ENCODE data around the gene PARN. TPM values are rescaled to one million over a fixed set of nuclear protein-coding genes. Genes with fewer than 3 reads are reported as not detected.
"Not testable (repeated sequence)": the region's sequence is repeated elsewhere in the genome, so short reads cannot be mapped to it uniquely, and the experiment has no call there.

Gene PARN
- polyA plus RNA-seq, 1 experiment, result 18.5 TPM

DNA sequence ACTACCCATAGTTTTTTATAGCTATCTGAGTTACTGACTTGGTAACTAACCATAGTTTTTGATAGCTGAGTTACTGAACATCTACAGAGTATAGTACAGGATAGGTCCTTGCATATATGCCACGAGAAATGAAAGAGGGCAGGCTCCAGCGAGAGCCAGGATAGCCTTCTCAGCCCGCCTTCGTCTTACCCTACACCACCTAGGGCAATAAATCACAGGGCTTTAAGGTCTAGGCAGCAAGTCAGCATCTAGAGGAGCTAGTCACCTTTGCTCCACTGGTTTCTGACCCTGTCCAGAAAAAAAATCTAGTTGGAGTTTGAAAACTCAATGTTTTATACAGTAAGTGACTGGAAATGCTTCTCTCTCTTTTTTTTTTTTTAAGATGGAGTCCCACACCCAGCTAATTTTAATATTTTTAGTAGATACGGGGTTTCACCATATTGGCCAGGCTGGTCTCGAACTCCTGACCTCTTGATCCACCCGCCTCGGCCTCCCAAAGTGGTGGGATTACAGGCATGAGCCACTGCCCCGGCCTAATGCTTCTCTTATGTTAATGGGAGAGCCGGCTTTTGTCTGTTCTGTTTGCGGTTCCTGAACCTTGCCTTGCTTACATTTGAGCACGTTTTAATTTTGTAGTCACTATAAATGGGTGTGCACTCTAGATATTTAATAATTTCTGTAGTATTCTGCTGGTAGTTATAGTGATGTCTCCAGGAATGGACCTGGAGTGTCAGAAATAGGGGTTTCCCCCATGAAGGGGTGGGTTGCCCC is 5.5 kb upstream of the PARN start:
- CTCF ChIA-PET, result no interaction called here
- Histone ChIP-seq H3K36me3 (ENCODE audit: control insufficient read depth, insufficient read depth, low read length) (peaks cover 4% of the 10 kb centered on the region), H3K27me3 (ENCODE audit: control insufficient read depth, insufficient read depth, low read length) (no peaks in the 10 kb centered on the region), H3K4me3 (ENCODE audit: low read depth, low read length) (no peak overlapping the region)
- DNase-seq (ENCODE audit: low read depth), result no peak
- POLR2A ChIA-PET, result no interaction called here
- TF ChIP-seq, protein P1, sequence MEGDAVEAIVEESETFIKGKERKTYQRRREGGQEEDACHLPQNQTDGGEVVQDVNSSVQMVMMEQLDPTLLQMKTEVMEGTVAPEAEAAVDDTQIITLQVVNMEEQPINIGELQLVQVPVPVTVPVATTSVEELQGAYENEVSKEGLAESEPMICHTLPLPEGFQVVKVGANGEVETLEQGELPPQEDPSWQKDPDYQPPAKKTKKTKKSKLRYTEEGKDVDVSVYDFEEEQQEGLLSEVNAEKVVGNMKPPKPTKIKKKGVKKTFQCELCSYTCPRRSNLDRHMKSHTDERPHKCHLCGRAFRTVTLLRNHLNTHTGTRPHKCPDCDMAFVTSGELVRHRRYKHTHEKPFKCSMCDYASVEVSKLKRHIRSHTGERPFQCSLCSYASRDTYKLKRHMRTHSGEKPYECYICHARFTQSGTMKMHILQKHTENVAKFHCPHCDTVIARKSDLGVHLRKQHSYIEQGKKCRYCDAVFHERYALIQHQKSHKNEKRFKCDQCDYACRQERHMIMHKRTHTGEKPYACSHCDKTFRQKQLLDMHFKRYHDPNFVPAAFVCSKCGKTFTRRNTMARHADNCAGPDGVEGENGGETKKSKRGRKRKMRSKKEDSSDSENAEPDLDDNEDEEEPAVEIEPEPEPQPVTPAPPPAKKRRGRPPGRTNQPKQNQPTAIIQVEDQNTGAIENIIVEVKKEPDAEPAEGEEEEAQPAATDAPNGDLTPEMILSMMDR (IDR thresholded peaks at IDR 0.05; ENCODE audit: insufficient read depth, low read depth, low read length), result no peak

DNA sequence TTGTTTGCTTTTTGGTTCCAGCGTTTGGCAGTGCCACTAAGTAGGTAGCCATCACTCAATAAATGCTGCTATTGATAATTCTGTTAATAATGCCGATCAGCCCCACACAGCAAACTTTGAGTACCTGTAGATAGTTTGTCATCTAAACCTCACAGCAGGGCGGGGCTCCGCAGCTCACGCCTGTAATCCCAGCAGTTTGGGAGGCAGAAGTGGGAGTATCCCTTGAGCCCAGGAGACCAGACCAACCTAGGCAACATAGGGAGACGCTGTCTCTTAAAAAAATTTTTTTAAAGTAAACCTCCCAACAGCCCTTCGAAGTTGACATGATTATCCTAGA is 4.3 kb upstream of the PARN start:
- no peak for DNase-seq (ENCODE audit: low read depth)
- TF ChIP-seq, protein P1 (IDR thresholded peaks at IDR 0.05; ENCODE audit: insufficient read depth, low read depth, low read length), result no peak
- ChIA-PET CTCF (no interaction called here), POLR2A (no interaction called here)
- Histone ChIP-seq H3K36me3 (ENCODE audit: control insufficient read depth, insufficient read depth, low read length) (peaks cover 2% of the 10 kb centered on the region), H3K27me3 (ENCODE audit: control insufficient read depth, insufficient read depth, low read length) (no peaks in the 10 kb centered on the region), H3K4me3 (ENCODE audit: low read depth, low read length) (peak overlapping the region; percentile 81)

DNA sequence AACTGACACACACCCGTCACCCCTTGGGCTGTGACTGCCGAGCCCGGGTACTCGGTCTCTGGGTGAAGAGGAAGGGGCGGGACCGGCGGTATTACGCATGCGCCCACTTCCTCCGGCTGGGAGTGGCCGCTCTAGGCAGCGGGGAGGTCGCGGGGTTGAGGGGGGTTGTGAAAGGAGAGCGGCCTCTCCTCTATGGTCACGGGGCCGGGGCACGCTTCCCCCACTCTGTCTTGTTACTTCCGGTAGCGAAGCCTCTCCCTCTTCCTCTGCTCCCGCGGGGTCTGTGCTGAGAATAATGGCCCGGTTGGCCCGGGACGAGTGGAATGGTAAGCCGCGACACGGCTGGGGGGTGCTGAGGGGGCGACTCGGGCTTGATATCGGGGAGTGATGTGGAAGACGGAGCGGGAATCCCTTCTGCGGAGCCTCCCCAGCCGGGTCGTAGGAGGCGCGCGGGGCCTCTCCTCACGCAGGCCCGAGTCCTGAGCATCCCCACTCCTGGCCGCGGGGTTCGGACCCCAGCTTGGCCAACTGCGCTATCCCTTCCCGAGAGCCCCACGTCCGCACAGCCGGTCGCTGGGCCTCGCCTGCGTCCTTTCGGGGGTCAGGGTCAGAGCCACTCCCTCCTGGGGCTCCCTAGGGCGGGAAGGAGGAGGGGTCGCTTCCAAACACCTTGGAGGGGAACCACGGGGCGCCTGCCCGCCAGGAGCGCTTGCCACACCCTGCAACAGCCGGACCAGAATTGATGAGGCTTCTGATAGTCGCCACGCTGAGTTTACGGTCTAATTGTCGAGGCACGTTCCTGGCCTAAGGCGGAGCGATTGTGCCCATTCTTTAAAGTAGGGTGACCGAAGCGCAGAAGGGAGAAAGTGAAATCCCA is 2.9 kb upstream of the PARN start, which contains the start of gene BFAR:
Gene BFAR (plus strand): TSS at position 259 of the 877 bp plus-strand sequence. CDS start 11,396 bp downstream, outside the sequence.
- CTCF ChIA-PET, result no interaction called here
- POLR2A ChIA-PET, result interaction anchor here (0.5 to 0.6 kb wide), 2 partner anchors 39 to 378 kb away, joined by 3 to 4 read pairs; no protein-coding TSS in a partner anchor
- Histone ChIP-seq H3K27me3 (ENCODE audit: control insufficient read depth, insufficient read depth, low read length) (no peaks in the 10 kb centered on the region), H3K36me3 (ENCODE audit: control insufficient read depth, insufficient read depth, low read length) (no peaks in the 10 kb centered on the region; the same call in 1 of the 2 replicates), H3K4me3 (ENCODE audit: low read depth, low read length) (peak within 1 kb of the TSS; percentile 81)
- DNase-seq (ENCODE audit: low read depth), result peak; percentile 77
- TF ChIP-seq, protein P1 (IDR thresholded peaks at IDR 0.05; ENCODE audit: insufficient read depth, low read depth, low read length), result no peak

DNA sequence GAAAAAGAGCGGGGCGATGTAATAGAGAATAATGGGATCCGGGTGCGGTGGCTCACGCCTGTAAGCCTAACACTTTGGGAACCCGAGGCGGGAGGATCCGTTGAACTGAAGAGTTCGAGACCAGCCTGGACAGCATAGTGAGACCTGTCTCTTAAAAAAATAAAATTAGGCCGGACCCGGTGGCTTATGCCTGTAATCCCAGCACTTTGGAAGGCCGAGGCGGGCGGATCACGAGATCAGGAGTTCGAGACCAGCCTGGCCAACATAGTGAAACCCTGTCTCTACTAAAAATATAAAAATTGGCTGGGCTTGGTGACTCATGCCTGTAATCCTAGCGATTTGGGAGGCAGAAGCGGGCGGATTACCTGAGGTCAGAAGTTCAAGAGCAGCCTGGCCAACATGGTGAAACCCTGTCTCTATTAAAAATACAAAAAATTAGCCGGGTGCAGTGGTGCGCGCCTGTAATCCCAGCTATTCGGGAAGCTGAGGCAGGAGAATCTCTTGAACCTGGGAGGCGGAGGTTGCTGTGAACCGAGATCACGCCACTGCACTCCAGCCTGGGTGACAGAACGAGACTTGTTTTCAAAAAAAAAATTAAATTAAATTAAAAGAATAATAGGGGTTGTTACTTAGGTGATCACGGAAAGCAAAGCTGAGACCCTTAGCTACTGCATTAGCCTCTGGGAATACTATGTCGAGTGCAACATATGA is 715 bp upstream of the PARN start:
- H3K27me3 ChIP-seq (ENCODE audit: control insufficient read depth, insufficient read depth, low read length); POLR2A ChIA-PET; DNase-seq (ENCODE audit: low read depth); H3K36me3 ChIP-seq (ENCODE audit: control insufficient read depth, insufficient read depth, low read length): not testable (repeated sequence)
- H3K4me3 ChIP-seq (ENCODE audit: low read depth, low read length), result peak overlapping the region; percentile 35
- CTCF ChIA-PET, result interaction anchor here (1.1 kb wide), 1 partner anchor 103 kb away, joined by 3 read pairs; no protein-coding TSS in a partner anchor

DNA sequence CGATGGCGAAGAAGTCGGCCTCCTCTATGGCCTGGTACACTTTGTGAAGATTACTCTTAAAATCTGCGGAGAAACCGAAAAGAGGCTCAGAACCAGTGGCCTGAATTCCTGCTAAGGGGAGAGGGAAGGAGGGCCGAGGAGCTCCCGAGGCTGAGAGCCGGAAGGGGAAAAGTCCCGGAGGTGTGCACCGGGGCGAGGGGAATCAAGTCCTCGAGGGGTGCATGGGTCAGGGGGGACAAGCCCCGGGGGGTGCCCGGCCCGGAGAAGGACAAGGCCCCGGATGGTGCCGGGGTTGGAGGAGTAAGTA is 495 bp downstream of the PARN start:
- CTCF ChIA-PET, result interaction anchor here (1.1 kb wide), 1 partner anchor 102 kb away, joined by 3 read pairs; no protein-coding TSS in a partner anchor

More for the DNA sequence above, 495 bp downstream of the PARN start:
- no peak for DNase-seq (ENCODE audit: low read depth)
- POLR2A ChIA-PET, result no interaction called here
- H3K36me3 ChIP-seq (ENCODE audit: control insufficient read depth, insufficient read depth, low read length), result peaks cover 3% of the 10 kb centered on the region; the same call in 1 of the 2 replicates
- TF ChIP-seq, protein P1 (IDR thresholded peaks at IDR 0.05; ENCODE audit: insufficient read depth, low read depth, low read length), result no peak
- H3K4me3 ChIP-seq (ENCODE audit: low read depth, low read length), result peak overlapping the region; percentile 87
- no peaks in the 10 kb centered on the region for H3K27me3 ChIP-seq (ENCODE audit: control insufficient read depth, insufficient read depth, low read length)
